Keratinocyte (primary cell): ENCODE measurements around the gene DTNB.

Experiments
- EZH2 ChIP-seq: IDR thresholded peaks from one replicate; pipeline ENCODE4 v1.6.1; 2012; ENCODE audit warnings: inconsistent platforms, mild to moderate bottlenecking, low read length, moderate library complexity
- TF ChIP-seq, protein P1 (sequence below), 3 experiments: IDR thresholded peaks in 1 of 3; conservative IDR thresholded peaks in 1 of 3; optimal IDR thresholded peaks in 1 of 3; 2 replicates in 2 of 3; 3 replicates in 1 of 3; pipeline versions ENCODE3 to v1.5.1; 2011; ENCODE audit warnings: low read length in 3 of 3, mild to moderate bottlenecking in 3 of 3, moderate library complexity in 2 of 3, control low read depth in 1 of 3, inconsistent platforms in 1 of 3; ENCODE audit not compliant: insufficient read depth in 2 of 3; ENCODE audit errors: extremely low read depth in 1 of 3

- TF ChIP-seq, protein P1, sequence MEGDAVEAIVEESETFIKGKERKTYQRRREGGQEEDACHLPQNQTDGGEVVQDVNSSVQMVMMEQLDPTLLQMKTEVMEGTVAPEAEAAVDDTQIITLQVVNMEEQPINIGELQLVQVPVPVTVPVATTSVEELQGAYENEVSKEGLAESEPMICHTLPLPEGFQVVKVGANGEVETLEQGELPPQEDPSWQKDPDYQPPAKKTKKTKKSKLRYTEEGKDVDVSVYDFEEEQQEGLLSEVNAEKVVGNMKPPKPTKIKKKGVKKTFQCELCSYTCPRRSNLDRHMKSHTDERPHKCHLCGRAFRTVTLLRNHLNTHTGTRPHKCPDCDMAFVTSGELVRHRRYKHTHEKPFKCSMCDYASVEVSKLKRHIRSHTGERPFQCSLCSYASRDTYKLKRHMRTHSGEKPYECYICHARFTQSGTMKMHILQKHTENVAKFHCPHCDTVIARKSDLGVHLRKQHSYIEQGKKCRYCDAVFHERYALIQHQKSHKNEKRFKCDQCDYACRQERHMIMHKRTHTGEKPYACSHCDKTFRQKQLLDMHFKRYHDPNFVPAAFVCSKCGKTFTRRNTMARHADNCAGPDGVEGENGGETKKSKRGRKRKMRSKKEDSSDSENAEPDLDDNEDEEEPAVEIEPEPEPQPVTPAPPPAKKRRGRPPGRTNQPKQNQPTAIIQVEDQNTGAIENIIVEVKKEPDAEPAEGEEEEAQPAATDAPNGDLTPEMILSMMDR (optimal IDR thresholded peaks at IDR 0.05 in 1 of 3, IDR thresholded peaks at IDR 0.05 in 1 of 3, conservative IDR thresholded peaks at IDR 0.05 in 1 of 3; ENCODE audit: extremely low read depth in 1 of 3, insufficient read depth in 2 of 3, low read length in 3 of 3): no peak
- TF ChIP-seq EZH2: no peak
Measured at GRCh38 chr2:25431604-25432003, 241.8 kb downstream of the DTNB start.
